Endothelial cell of umbilical vein (primary cell): ENCODE measurements around the gene CEP68. TPM values are rescaled to one million over a fixed set of nuclear protein-coding genes. Genes with fewer than 3 reads are reported as not detected.

Source experiments
- BruUV-seq: library from RNA; stranded (reverse); fragments of 400-500 nt; replicated peaks from 2 replicates; lab custom pipeline; 2021; lab: Mats Ljungman, UMichigan
- CTCF ChIA-PET: fragments of 300-600, 350-600 bp; sonication (Branson Sonifier 250); formaldehyde crosslinking; loops from one replicate; lab custom pipeline; 2021; ENCODE audit warnings: antibody characterized with exemption, inconsistent platforms; lab: Charles Lee
- POLR2A ChIA-PET: fragments of 300-600, 350-600 bp; sonication (Branson Sonifier 250); formaldehyde crosslinking; loops from one replicate; lab custom pipeline; 2021; ENCODE audit warnings: antibody characterized with exemption, inconsistent platforms; lab: Charles Lee
- DNase-seq: peaks from one replicate; pipeline ENCODE4 v3.0.0-alpha.2; 2011; ENCODE audit warnings: low read depth, low spot score
- FAIRE-seq: peaks from 2 replicates; lab custom pipeline; 2011; peaks lifted over from hg19 to GRCh38; lab: Jason Lieb, UNC
- H2AFZ ChIP-seq: 2 replicates; pipeline ENCODE4 v1.6.0; 2012; ENCODE audit warnings: low read depth, low read length, control low read depth, inconsistent platforms
- H3K27ac ChIP-seq: 2 replicates; pipeline ENCODE4 v1.5.1; 2011; ENCODE audit warnings: low read depth, mild to moderate bottlenecking, control low read depth, low read length, moderate library complexity; ENCODE audit not compliant: insufficient read depth
- H3K27me3 ChIP-seq, 2 experiments: 2 replicates each; pipeline versions ENCODE4 v1.6.0 to v1.6.1; 2011; ENCODE audit warnings: low read length in 2 of 2, mixed read lengths in 1 of 2; ENCODE audit not compliant: control insufficient read depth in 2 of 2, insufficient read depth in 2 of 2
- H3K36me3 ChIP-seq, 2 experiments: 2 replicates in 1 of 2; 3 replicates in 1 of 2; pipeline ENCODE4 v1.5.1; 2011; ENCODE audit warnings: low read length in 2 of 2, mild to moderate bottlenecking in 1 of 2, moderate library complexity in 1 of 2; ENCODE audit not compliant: control insufficient read depth in 2 of 2, insufficient read depth in 2 of 2; ENCODE audit errors: extremely low read depth in 1 of 2
- H3K4me1 ChIP-seq: 3 replicates; pipeline ENCODE4 v1.5.1; 2011; ENCODE audit warnings: mild to moderate bottlenecking, low read length; ENCODE audit not compliant: control insufficient read depth, insufficient read depth; ENCODE audit errors: extremely low read depth
- H3K4me2 ChIP-seq: 2 replicates; pipeline ENCODE4 v1.6.1; 2011; ENCODE audit warnings: low read length, control low read depth, mixed read lengths; ENCODE audit not compliant: insufficient read depth
- H3K4me3 ChIP-seq, 3 experiments: fragments of 200-600 bp in 1 of 3; sonication (generic), shearing (Covaris generic) in 1 of 3; replicated peaks in 1 of 3; 2 replicates each; pipeline ENCODE4 v1.5.1; 2011 to 2016; ENCODE audit warnings: control low read depth in 3 of 3, low read length in 3 of 3, mild to moderate bottlenecking in 2 of 3, inconsistent platforms in 1 of 3, low read depth in 1 of 3, moderate library complexity in 1 of 3; ENCODE audit not compliant: insufficient read depth in 1 of 3
- H3K79me2 ChIP-seq: 2 replicates; pipeline ENCODE4 v1.6.0; 2012; ENCODE audit warnings: low read length, inconsistent platforms; ENCODE audit not compliant: control insufficient read depth, insufficient read depth
- H3K9ac ChIP-seq: replicated peaks from 2 replicates; pipeline ENCODE3; 2011; ENCODE audit warnings: low read length, control low read depth; ENCODE audit not compliant: insufficient read depth; ENCODE audit errors: extremely low read depth
- H3K9me1 ChIP-seq: replicated peaks from 3 replicates; pipeline ENCODE4 v1.6.0; 2011; ENCODE audit warnings: mild to moderate bottlenecking, low read length; ENCODE audit not compliant: control insufficient read depth, insufficient read depth; ENCODE audit errors: extremely low read depth
- H3K9me3 ChIP-seq: replicated peaks from 2 replicates; pipeline ENCODE4 v1.5.1; 2012; ENCODE audit warnings: low read length, inconsistent platforms; ENCODE audit not compliant: control insufficient read depth, insufficient read depth
- H4K20me1 ChIP-seq: replicated peaks from 2 replicates; pipeline ENCODE3; 2011; ENCODE audit warnings: mild to moderate bottlenecking, low read length; ENCODE audit not compliant: control insufficient read depth, insufficient read depth; ENCODE audit errors: extremely low read depth
- CTCF ChIP-seq, 2 donors: IDR thresholded peaks; 1 replicate in 1 of 2; 2 replicates in 1 of 2; pipeline ENCODE4 v1.5.1; 2011; ENCODE audit warnings: low read length in 2 of 2, mild to moderate bottlenecking in 2 of 2, moderate library complexity in 2 of 2, control low read depth in 1 of 2, inconsistent platforms in 1 of 2, low read depth in 1 of 2; ENCODE audit not compliant: insufficient read depth in 1 of 2; ENCODE audit errors: extremely low read depth in 1 of 2
- FOS ChIP-seq: IDR thresholded peaks from 2 replicates; pipeline ENCODE4 v1.6.1; 2011; ENCODE audit warnings: mild to moderate bottlenecking, low read length, moderate library complexity, borderline replicate concordance; ENCODE audit not compliant: insufficient read depth
- GATA2 ChIP-seq: IDR thresholded peaks from 2 replicates; pipeline ENCODE4 v1.7.0; 2011; ENCODE audit warnings: low read depth, mild to moderate bottlenecking, moderate library complexity, mixed read lengths, low read length; ENCODE audit not compliant: insufficient read length, insufficient read depth
- dilution Hi-C: fragments of 300-500 bp; cut with MboI; formaldehyde crosslinking; loops from one replicate; pipeline ENCODE4 v1.15.0; 2019; ENCODE audit warnings: low sequenced_read_pairs; ENCODE audit not compliant: extremely low pct_ligation_motif_present
- intact Hi-C: fragments of 100-400 bp; cut with micrococcal nuclease; formaldehyde crosslinking; loops from one replicate; pipeline ENCODE4 v1.10.0; 2022
- polyA plus RNA-seq, 4 experiments: library from polyadenylated mRNA; depleted of rRNA in 3 of 4; stranded (reverse) in 3 of 4; unstranded in 1 of 4; fragments of >200 nt; gene quantifications; 2 replicates each; pipeline versions ENCODE4 v1.2.1 to v1.2.3, GENCODE V29; 2011 to 2012; ENCODE audit warnings: missing spikeins in 1 of 4
- total RNA-seq: library from RNA; stranded (reverse); gene quantifications from 2 replicates; pipeline ENCODE4 v1.2.3, GENCODE V29; 2021

The CEP68 gene
- total and polyA plus RNA-seq, 2 donors (not counting 3 experiments of a cell fraction or from before 2014, with no cell fraction given) = 21.4 to 22.0 TPM

- Histone ChIP-seq H2AFZ (no peak overlapping the region), H3K36me3 (peaks cover 0 to under 1% of the 10 kb centered on the region in 2 experiments), H3K27ac (no peak overlapping the region), H3K9me3 (no peaks in the 10 kb centered on the region), H3K4me3 (no peak overlapping the region), H4K20me1 (no peaks in the 10 kb centered on the region), H3K4me1 (peaks cover 38% of the 10 kb centered on the region), H3K4me2 (no peak overlapping the region), H3K9ac (no peak overlapping the region), H3K9me1 (peaks cover 2% of the 10 kb centered on the region), H3K79me2 (peaks cover 27% of the 10 kb centered on the region), H3K27me3 (no peaks in the 10 kb centered on the region)
- no TSS peak for BruUV-seq
- intact Hi-C loops (no loop called here), dilution Hi-C loops (no loop called here)
- ChIA-PET POLR2A (no interaction called here), CTCF (interaction anchor here (2.3 to 2.8 kb wide), 2 partner anchors 67 to 106 kb away, joined by 14 to 65 read pairs; partner anchors contain the start of gene RAB1A)
- DNase-seq = no peak
- no peak for TF ChIP-seq CTCF (IDR thresholded peaks at IDR 0.05; ENCODE audit: extremely low read depth in 1 of 2, insufficient read depth in 1 of 2, low read depth in 1 of 2, low read length in 2 of 2)
- no peak for TF ChIP-seq GATA2
- TF ChIP-seq FOS = no peak
- FAIRE-seq = no peak
These were observed 6.9 kb downstream of the CEP68 start for GRCh38 chr2:65062843-65063825.
